IPS DF 4.7 (cell line): ENCODE measurements around the gene DYNC1I1.

ENCODE experiments used
- DNase-seq: peaks from one replicate; pipeline ENCODE4 v3.0.0-alpha.2; 2013; ENCODE audit warnings: low spot score; ENCODE audit errors: extremely low read depth

DYNC1I1 gene

GRCh38 chr7:95772298-95772770 is at the start of gene DYNC1I1:
Gene DYNC1I1 (plus strand): TSS chr7:95772554. CDS start chr7:95804730, 32,176 bp downstream.
- DNase-seq: no peak

- DNase-seq: peak; percentile 3
These were observed 48.7 kb upstream of the DYNC1I1 start for GRCh38 chr7:95723583-95724180.

DNA sequence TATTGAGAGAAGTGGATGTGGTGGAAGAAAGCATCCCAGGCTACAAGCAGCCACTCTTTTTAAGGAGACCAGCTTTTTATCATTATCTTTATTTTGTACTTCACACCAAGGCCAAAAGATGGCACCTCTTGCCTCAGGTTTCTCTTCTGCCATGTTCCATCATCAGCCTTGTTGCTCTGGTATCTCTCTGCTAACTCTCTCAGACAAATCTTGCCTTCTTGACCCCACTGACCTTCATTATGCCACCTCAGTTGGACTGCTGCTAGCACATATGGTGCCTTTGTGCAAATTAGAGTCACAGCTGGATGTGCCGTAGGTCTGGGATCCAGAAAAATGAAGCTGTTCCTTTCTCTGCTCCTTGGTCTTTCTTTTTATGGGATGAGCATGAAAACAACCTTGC is 47.1 kb upstream of the DYNC1I1 start:
- peak; percentile 3 for DNase-seq

- no peak for DNase-seq
These were observed 41.7 kb upstream of the DYNC1I1 start for GRCh38 chr7:95730493-95731280.

- no peak for DNase-seq
These were observed 35.7 kb upstream of the DYNC1I1 start for GRCh38 chr7:95736635-95737034.

DNA sequence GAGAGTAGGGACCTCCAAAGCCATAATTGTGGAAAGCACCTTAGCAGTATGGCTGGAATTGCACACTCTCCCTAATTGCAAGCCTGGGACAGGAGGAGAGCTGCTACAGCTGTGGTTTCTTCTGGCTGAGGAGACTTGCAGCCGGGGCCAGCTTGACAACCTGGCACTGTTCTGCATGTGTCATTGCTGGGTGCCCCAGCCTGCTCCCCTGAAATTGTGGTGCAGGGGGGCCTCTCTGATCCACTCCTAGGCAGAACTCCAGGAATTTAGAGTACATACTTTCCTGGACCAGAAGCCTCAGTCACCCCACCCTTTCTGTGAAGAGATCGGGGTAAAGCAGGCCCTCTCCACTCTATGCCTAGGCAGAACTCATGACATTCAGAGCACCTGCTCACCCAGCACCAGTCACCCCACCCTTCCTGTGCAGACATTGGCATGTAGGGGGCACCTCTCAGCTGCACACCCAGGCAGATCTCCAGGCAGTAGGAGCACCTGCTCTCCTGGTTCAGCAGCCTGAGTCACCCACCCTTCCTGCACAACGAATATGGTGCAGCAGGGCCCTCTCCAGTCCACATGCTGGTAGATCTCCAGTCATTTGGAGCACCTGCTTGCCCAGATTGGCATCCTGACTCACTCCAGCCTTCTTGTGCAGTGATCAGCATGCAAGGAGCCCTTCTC is 34.4 kb upstream of the DYNC1I1 start:
- no peak for DNase-seq

- DNase-seq: no peak
These were observed 23.3 kb upstream of the DYNC1I1 start for GRCh38 chr7:95749044-95749443.

DNA sequence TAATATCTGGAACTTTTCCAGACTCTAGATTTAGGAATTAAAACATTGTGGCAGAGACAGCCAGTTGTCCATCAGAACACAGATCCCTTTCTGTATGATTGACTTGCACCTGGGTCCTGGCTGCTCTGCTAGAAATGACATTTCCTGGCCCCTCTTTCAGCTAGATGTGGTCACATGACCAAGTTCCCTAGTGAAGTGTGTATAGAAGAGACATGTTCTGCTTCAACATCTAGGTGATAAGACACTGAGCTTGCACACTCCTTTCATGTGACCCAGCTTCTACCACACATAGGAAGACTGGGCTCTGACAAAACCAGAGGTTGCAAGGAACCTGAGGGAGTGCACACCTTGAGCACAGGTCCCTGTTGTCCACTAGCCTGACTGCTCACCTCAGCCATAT is 22.8 kb upstream of the DYNC1I1 start:
- DNase-seq: no peak

GRCh38 chr7:95753440-95753839 is 18.9 kb upstream of the DYNC1I1 start:
- DNase-seq: no peak

GRCh38 chr7:95755277-95755934 is 16.9 kb upstream of the DYNC1I1 start:
- no peak for DNase-seq

DNA sequence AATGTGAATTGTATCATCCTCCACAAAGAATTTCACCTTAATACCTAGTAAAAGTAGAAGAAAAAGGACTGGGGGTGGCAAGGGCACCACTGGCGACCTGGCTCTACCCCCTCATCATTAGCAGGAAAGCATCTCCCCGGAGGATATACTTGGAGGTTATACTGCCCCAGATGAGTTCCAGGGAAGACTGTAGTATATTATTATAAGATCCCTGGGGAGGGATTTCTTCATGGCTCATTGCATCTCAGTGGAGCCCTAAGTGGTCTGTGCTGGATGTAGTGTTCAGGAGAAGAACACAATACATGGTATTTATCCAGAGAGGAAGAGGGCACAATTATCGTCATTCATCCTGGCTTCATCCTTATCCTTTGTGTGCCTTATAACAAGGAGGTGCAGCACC is 14.2 kb upstream of the DYNC1I1 start:
- no peak for DNase-seq

GRCh38 chr7:95766086-95766485 is 6.3 kb upstream of the DYNC1I1 start:
- DNase-seq: no peak

- no peak for DNase-seq
These were observed 5.7 kb upstream of the DYNC1I1 start for GRCh38 chr7:95766657-95767056.

- DNase-seq: no peak
These were observed 622 bp downstream of the DYNC1I1 start for GRCh38 chr7:95772771-95773581.

- DNase-seq: no peak
These were observed 4.3 kb downstream of the DYNC1I1 start for GRCh38 chr7:95776561-95777185.

DNA sequence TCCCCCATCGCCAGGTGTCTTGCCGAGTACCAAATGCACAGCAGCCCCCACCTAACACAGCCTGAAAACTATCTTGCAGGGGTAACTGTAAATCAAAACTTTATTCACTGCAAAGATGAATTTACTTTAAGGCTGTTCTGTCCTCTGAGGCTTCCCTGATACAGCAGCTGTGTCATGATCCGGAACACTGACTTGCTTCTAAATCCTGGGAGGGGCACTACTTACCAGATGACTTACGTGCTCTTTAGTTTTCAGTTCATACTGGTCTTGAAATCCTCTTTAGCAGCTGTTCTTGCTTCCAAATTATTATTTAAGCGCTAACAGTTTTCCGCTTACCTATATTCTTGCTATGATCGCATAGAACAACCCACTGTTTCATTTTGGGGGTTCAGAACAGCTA is 4.9 kb downstream of the DYNC1I1 start:
- no peak for DNase-seq

DNA sequence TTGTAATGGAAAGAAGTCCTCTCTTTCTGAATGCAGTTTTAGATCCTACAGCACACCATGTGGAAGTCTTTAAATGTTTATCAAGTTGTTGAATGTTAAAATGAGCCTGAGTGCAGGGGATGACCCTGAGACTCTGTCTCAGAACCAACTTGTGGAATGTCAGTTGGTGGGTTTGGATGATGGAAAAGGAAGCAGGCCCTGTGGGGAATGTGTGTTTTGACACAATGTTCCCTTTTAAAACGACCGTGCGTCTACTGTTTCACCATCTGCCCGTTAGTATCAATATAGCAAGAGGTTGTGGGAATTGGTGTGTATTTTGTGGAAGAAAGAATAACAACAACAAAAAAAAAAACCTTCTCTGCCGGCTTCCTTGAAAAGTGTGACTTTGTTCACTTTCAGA is 8.3 kb downstream of the DYNC1I1 start:
- DNase-seq: no peak

GRCh38 chr7:95781961-95782586 is 9.7 kb downstream of the DYNC1I1 start:
- DNase-seq: no peak

- no peak for DNase-seq
These were observed 12.4 kb downstream of the DYNC1I1 start for GRCh38 chr7:95784796-95785195.

- DNase-seq: no peak
These were observed 15.9 kb downstream of the DYNC1I1 start for GRCh38 chr7:95788258-95788657.
